Mesenchymal stem cell (in vitro differentiated cells and primary cell): ENCODE measurements around the gene CDC42SE2.

Source experiments
- DNase-seq: peaks from one replicate; pipeline ENCODE4 v3.0.0-alpha.2; 2013
- H2AFZ ChIP-seq: one replicate; pipeline ENCODE4 v1.6.1; 2013; ENCODE audit warnings: low read depth, mild to moderate bottlenecking, control low read depth, inconsistent platforms, low read length, moderate library complexity
- H2AK5ac ChIP-seq: 2 replicates; pipeline ENCODE4 v1.6.1; 2013; ENCODE audit warnings: low read length, moderate library complexity, mild to moderate bottlenecking, inconsistent platforms; ENCODE audit not compliant: severe bottlenecking
- H2BK120ac ChIP-seq: one replicate; pipeline ENCODE4 v1.6.1; 2013; ENCODE audit warnings: low read depth, mild to moderate bottlenecking, inconsistent platforms, low read length, moderate library complexity
- H2BK12ac ChIP-seq, 2 experiments: one replicate each; pipeline ENCODE4 v1.6.1; 2013; ENCODE audit warnings: inconsistent platforms in 2 of 2, low read length in 2 of 2, mild to moderate bottlenecking in 2 of 2, moderate library complexity in 2 of 2, control low read depth in 1 of 2
- H2BK15ac ChIP-seq: one replicate; pipeline ENCODE4 v1.6.1; 2013; ENCODE audit warnings: mild to moderate bottlenecking, low read depth, inconsistent platforms; ENCODE audit not compliant: poor library complexity, severe bottlenecking
- H2BK5ac ChIP-seq: 2 replicates; pipeline ENCODE4 v1.6.1; 2013; ENCODE audit warnings: low read depth, mild to moderate bottlenecking, low read length, control low read depth, inconsistent platforms; ENCODE audit not compliant: poor library complexity, severe bottlenecking
- H3K14ac ChIP-seq, 2 experiments: one replicate each; pipeline ENCODE4 v1.6.1; 2013; ENCODE audit warnings: inconsistent platforms in 2 of 2, low read length in 2 of 2, control low read depth in 1 of 2, mild to moderate bottlenecking in 1 of 2, moderate library complexity in 1 of 2
- H3K18ac ChIP-seq, 2 experiments: one replicate each; pipeline ENCODE4 v1.6.1; 2013; ENCODE audit warnings: inconsistent platforms in 2 of 2, low read length in 2 of 2, control low read depth in 1 of 2, low read depth in 1 of 2, mild to moderate bottlenecking in 1 of 2
- H3K23ac ChIP-seq, 2 experiments: one replicate each; pipeline ENCODE4 v1.6.1; 2013; ENCODE audit warnings: inconsistent platforms in 2 of 2, low read length in 2 of 2, mild to moderate bottlenecking in 2 of 2, moderate library complexity in 2 of 2, control low read depth in 1 of 2
- H3K27ac ChIP-seq: 2 replicates; pipeline ENCODE4 v1.5.1; 2013; ENCODE audit warnings: mild to moderate bottlenecking, moderate library complexity, low read length, control low read depth, inconsistent platforms; ENCODE audit not compliant: poor library complexity, severe bottlenecking
- H3K27me3 ChIP-seq, 2 experiments: 2 replicates each; pipeline versions ENCODE4 v1.6.1 to v1.7.0; 2013; ENCODE audit warnings: low read length in 2 of 2, mild to moderate bottlenecking in 2 of 2, moderate library complexity in 2 of 2, control low read depth in 1 of 2, inconsistent platforms in 1 of 2; ENCODE audit not compliant: control insufficient read depth in 1 of 2, insufficient read depth in 1 of 2
- H3K36me3 ChIP-seq, 2 experiments: 2 replicates each; pipeline versions ENCODE4 v1.6.1 to v1.7.0; 2013; ENCODE audit warnings: low read length in 2 of 2, control low read depth in 1 of 2, inconsistent platforms in 1 of 2, low read depth in 1 of 2, mild to moderate bottlenecking in 1 of 2; ENCODE audit not compliant: insufficient read depth in 2 of 2, control insufficient read depth in 1 of 2
- H3K4ac ChIP-seq, 2 experiments: one replicate each; pipeline ENCODE4 v1.6.1; 2013; ENCODE audit warnings: inconsistent platforms in 2 of 2, low read length in 2 of 2, mild to moderate bottlenecking in 2 of 2, moderate library complexity in 2 of 2, control low read depth in 1 of 2, low read depth in 1 of 2
- H3K4me1 ChIP-seq: 2 replicates; pipeline ENCODE4 v1.6.1; 2013; ENCODE audit warnings: low read depth, low read length, control low read depth; ENCODE audit not compliant: control insufficient read depth, insufficient read depth
- H3K4me2 ChIP-seq: 2 replicates; pipeline ENCODE4 v1.6.1; 2013; ENCODE audit warnings: low read length, mild to moderate bottlenecking, inconsistent platforms; ENCODE audit not compliant: poor library complexity, severe bottlenecking
- H3K4me3 ChIP-seq, 2 experiments: 2 replicates each; pipeline versions ENCODE4 v1.5.1 to v1.7.0; 2013; ENCODE audit warnings: low read length in 2 of 2, mild to moderate bottlenecking in 2 of 2, control low read depth in 1 of 2, low read depth in 1 of 2; ENCODE audit not compliant: insufficient read depth in 1 of 2
- H3K79me1 ChIP-seq: replicated peaks from 2 replicates; pipeline ENCODE4 v1.6.1; 2013; ENCODE audit warnings: mild to moderate bottlenecking, control low read depth, low read length, inconsistent platforms; ENCODE audit not compliant: poor library complexity, severe bottlenecking
- H3K9ac ChIP-seq: 2 replicates; pipeline ENCODE4 v1.7.0; 2013; ENCODE audit warnings: mild to moderate bottlenecking, low read length, moderate library complexity
- H3K9me3 ChIP-seq: 2 replicates; pipeline ENCODE4 v1.7.0; 2013; ENCODE audit warnings: mild to moderate bottlenecking, low read length; ENCODE audit not compliant: control insufficient read depth
- H4K8ac ChIP-seq: one replicate; pipeline ENCODE4 v1.6.1; 2013; ENCODE audit warnings: inconsistent platforms, mild to moderate bottlenecking, low read length, moderate library complexity
- H4K91ac ChIP-seq: one replicate; pipeline ENCODE4 v1.6.1; 2013; ENCODE audit warnings: mild to moderate bottlenecking, low read length, inconsistent platforms
- WGBS: methylation state at CpG from one replicate; pipeline ENCODE4 v1.1.7; 2013; ENCODE audit warnings: mixed read lengths; 5-methylcytosine and 5-hydroxymethylcytosine counted together

Gene CDC42SE2

GRCh38 chr5:131228646-131229045 lies 35.2 kb upstream of the CDC42SE2 start:
- H3K79me1 ChIP-seq, result no peaks in the 10 kb centered on the region
- no peak overlapping the region for H3K14ac ChIP-seq
- H2BK120ac ChIP-seq, result no peak overlapping the region
- no peak overlapping the region for H4K8ac ChIP-seq
- no peak overlapping the region for H3K4me2 ChIP-seq
- no peak overlapping the region for H2BK12ac ChIP-seq
- no peak overlapping the region for H2BK5ac ChIP-seq
- no peak overlapping the region for H3K4me3 ChIP-seq
- H3K4me1 ChIP-seq, result no peaks in the 10 kb centered on the region
- no peak for DNase-seq
- no peak overlapping the region for H4K91ac ChIP-seq
- no peaks in the 10 kb centered on the region for H3K9me3 ChIP-seq
- no peak overlapping the region for H3K23ac ChIP-seq
- no peak overlapping the region for H2AK5ac ChIP-seq
- H3K4ac ChIP-seq, result no peak overlapping the region
- no peak overlapping the region for H2AFZ ChIP-seq
- no peaks in the 10 kb centered on the region for H3K27me3 ChIP-seq
- H3K27ac ChIP-seq, result no peak overlapping the region
- WGBS, result 81% methylated on average over 1 of the region's 1 CpG
- H3K36me3 ChIP-seq, result no peaks in the 10 kb centered on the region
- no peak overlapping the region for H2BK15ac ChIP-seq
- H3K18ac ChIP-seq, result no peak overlapping the region
- H3K9ac ChIP-seq, result no peak overlapping the region

GRCh38 chr5:131229623-131230022 lies 34.2 kb upstream of the CDC42SE2 start:
- no peak overlapping the region for H3K27ac ChIP-seq
- no peaks in the 10 kb centered on the region for H3K27me3 ChIP-seq
- no peak overlapping the region for H2AK5ac ChIP-seq
- no peak for DNase-seq
- no peak overlapping the region for H3K4me2 ChIP-seq
- no peaks in the 10 kb centered on the region for H3K36me3 ChIP-seq
- H2AFZ ChIP-seq, result no peak overlapping the region
- H3K4me1 ChIP-seq, result no peaks in the 10 kb centered on the region
- no peak overlapping the region for H4K8ac ChIP-seq
- no peaks in the 10 kb centered on the region for H3K9me3 ChIP-seq
- H3K9ac ChIP-seq, result no peak overlapping the region
- H3K23ac ChIP-seq, result no peak overlapping the region
- no peak overlapping the region for H2BK12ac ChIP-seq
- 81% methylated on average over 4 of the region's 4 CpGs for WGBS
- H4K91ac ChIP-seq, result no peak overlapping the region
- no peak overlapping the region for H3K14ac ChIP-seq
- H3K18ac ChIP-seq, result no peak overlapping the region
- no peak overlapping the region for H3K4me3 ChIP-seq
- H2BK15ac ChIP-seq, result no peak overlapping the region
- no peak overlapping the region for H2BK120ac ChIP-seq
- no peak overlapping the region for H2BK5ac ChIP-seq
- H3K4ac ChIP-seq, result no peak overlapping the region
- no peaks in the 10 kb centered on the region for H3K79me1 ChIP-seq

- Histone ChIP-seq H3K9ac (no peak overlapping the region), H2BK15ac (no peak overlapping the region), H3K4me2 (no peak overlapping the region), H3K79me1 (no peaks in the 10 kb centered on the region), H3K9me3 (no peaks in the 10 kb centered on the region), H2AK5ac (no peak overlapping the region), H3K27me3 (no peaks in the 10 kb centered on the region), H3K4me1 (no peaks in the 10 kb centered on the region), H2AFZ (no peak overlapping the region), H3K23ac (no peak overlapping the region), H3K4ac (no peak overlapping the region), H3K27ac (no peak overlapping the region), H3K18ac (no peak overlapping the region), H2BK12ac (no peak overlapping the region), H3K36me3 (no peaks in the 10 kb centered on the region), H3K4me3 (no peak overlapping the region), H2BK5ac (no peak overlapping the region), H3K14ac (no peak overlapping the region), H2BK120ac (no peak overlapping the region), H4K91ac (no peak overlapping the region), H4K8ac (no peak overlapping the region)
- DNase-seq, result no peak
- 97% methylated on average over 2 of the region's 5 CpGs for WGBS
These were observed 33.4 kb upstream of the CDC42SE2 start for GRCh38 chr5:131230406-131230805.

GRCh38 chr5:131239686-131240085 lies 24.2 kb upstream of the CDC42SE2 start:
- no peak for DNase-seq

More at GRCh38 chr5:131239686-131240085, 24.2 kb upstream of the CDC42SE2 start:
- Histone ChIP-seq H3K79me1 (no peaks in the 10 kb centered on the region), H2BK120ac (no peak overlapping the region), H2BK5ac (no peak overlapping the region), H3K9ac (no peak overlapping the region), H3K4me1 (no peaks in the 10 kb centered on the region), H2AFZ (no peak overlapping the region), H4K8ac (no peak overlapping the region), H4K91ac (no peak overlapping the region), H3K14ac (no peak overlapping the region), H3K27ac (no peak overlapping the region), H3K4me2 (no peak overlapping the region), H2BK12ac (no peak overlapping the region), H3K23ac (no peak overlapping the region), H3K27me3 (no peaks in the 10 kb centered on the region), H2BK15ac (no peak overlapping the region), H3K4me3 (no peak overlapping the region), H3K18ac (no peak overlapping the region), H3K9me3 (no peaks in the 10 kb centered on the region), H3K4ac (no peak overlapping the region), H3K36me3 (no peaks in the 10 kb centered on the region), H2AK5ac (no peak overlapping the region)
- WGBS, result 80% methylated on average over 1 of the region's 1 CpG
